ENCODE data around the gene SLTM.

- TF ChIP-seq GABPA (IDR thresholded peaks at IDR 0.05; ENCODE audit: low read depth) (no peak), MXI1 (IDR thresholded peaks at IDR 0.05; ENCODE audit: low read depth, low read length) (no peak), CTCF (IDR thresholded peaks at IDR 0.05) (no peak), RAD21 (IDR thresholded peaks at IDR 0.05; ENCODE audit: low read length) (no peak), SIN3A (IDR thresholded peaks at IDR 0.05; ENCODE audit: borderline replicate concordance, low read depth, low read length) (no peak), ELF1 (IDR thresholded peaks at IDR 0.05) (no peak), FOSL2 (IDR thresholded peaks at IDR 0.05; ENCODE audit: borderline replicate concordance, low read depth) (no peak), TAF1 (IDR thresholded peaks at IDR 0.05; ENCODE audit: borderline replicate concordance, low read depth, low read length) (no peak), EZH2phosphoT487 (IDR thresholded peaks at IDR 0.05; ENCODE audit: borderline replicate concordance, low read depth) (no peak), POLR2AphosphoS5 (IDR thresholded peaks at IDR 0.05; ENCODE audit: low read depth, low read length) (no peak), MAX (IDR thresholded peaks at IDR 0.05; ENCODE audit: low read depth) (no peak), TEAD4 (IDR thresholded peaks at IDR 0.05; ENCODE audit: borderline replicate concordance, insufficient read depth) (no peak), NFIC (IDR thresholded peaks at IDR 0.05; ENCODE audit: borderline replicate concordance) (no peak)
- TF ChIP-seq, protein P1, sequence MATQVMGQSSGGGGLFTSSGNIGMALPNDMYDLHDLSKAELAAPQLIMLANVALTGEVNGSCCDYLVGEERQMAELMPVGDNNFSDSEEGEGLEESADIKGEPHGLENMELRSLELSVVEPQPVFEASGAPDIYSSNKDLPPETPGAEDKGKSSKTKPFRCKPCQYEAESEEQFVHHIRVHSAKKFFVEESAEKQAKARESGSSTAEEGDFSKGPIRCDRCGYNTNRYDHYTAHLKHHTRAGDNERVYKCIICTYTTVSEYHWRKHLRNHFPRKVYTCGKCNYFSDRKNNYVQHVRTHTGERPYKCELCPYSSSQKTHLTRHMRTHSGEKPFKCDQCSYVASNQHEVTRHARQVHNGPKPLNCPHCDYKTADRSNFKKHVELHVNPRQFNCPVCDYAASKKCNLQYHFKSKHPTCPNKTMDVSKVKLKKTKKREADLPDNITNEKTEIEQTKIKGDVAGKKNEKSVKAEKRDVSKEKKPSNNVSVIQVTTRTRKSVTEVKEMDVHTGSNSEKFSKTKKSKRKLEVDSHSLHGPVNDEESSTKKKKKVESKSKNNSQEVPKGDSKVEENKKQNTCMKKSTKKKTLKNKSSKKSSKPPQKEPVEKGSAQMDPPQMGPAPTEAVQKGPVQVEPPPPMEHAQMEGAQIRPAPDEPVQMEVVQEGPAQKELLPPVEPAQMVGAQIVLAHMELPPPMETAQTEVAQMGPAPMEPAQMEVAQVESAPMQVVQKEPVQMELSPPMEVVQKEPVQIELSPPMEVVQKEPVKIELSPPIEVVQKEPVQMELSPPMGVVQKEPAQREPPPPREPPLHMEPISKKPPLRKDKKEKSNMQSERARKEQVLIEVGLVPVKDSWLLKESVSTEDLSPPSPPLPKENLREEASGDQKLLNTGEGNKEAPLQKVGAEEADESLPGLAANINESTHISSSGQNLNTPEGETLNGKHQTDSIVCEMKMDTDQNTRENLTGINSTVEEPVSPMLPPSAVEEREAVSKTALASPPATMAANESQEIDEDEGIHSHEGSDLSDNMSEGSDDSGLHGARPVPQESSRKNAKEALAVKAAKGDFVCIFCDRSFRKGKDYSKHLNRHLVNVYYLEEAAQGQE (IDR thresholded peaks at IDR 0.05; ENCODE audit: low read depth, low read length): no peak
Observed at GRCh38 chr15:58923696-58924300, 9.7 kb downstream of the SLTM start.
